Ovary (tissue), 3 donors: ENCODE results near the gene TRAPPC2.

Experiments
- CTCF ChIP-seq, 3 donors: fragments of 450-650 bp in 2 of 3; fragments of 200-600 bp in 1 of 3; IDR thresholded peaks; one replicate each; pipeline versions ENCODE4 v1.5.1 to v1.8.0; 2016 to 2022; ENCODE audit warnings: antibody characterized with exemption in 3 of 3, mild to moderate bottlenecking in 1 of 3
- POLR2A ChIP-seq: fragments of 450-650 bp; IDR thresholded peaks from one replicate; pipeline ENCODE4 v1.6.1; 2017; ENCODE audit warnings: antibody characterized with exemption, mild to moderate bottlenecking, moderate library complexity
- donor health status: DM: no; HTN: no; CAD: no.

- TF ChIP-seq POLR2A = no peak
- TF ChIP-seq CTCF (IDR thresholded peaks at IDR 0.05) = no peak
These were observed 35.7 kb upstream of the TRAPPC2 start for GRCh38 chrX:13770013-13770535.
